NK-92 treated with Interleukin-12 subunit alpha and Interleukin-12 subunit beta, amount 100 ng/mL, for 24 hours (cell line): Measurements from ENCODE around the gene KIF26B.

Experiments used
- DNase-seq: peaks from one replicate; lab custom pipeline; 2025; lab: John Stamatoyannopoulos, UW

Gene KIF26B

DNA sequence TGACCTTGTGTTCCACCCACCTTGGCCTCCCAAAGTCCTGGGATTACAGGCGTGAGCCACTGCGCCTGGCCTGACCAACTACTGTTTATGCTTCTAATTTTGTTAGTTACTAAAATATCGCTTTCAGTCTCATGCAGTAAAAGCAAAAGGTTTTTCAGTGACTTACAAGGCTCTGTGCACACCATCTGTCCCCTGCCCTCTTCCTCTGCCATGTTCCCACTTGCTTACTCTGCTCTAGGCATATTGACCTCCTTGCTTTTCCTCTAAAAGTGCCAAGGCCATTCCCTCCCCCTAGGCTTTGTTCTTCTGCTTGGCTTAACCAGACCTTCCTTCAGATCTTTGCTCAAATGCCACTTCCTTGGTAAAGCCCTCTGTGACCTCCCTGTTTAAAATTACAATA lies 276.9 kb downstream of the KIF26B start:
- DNase-seq = no peak

DNA sequence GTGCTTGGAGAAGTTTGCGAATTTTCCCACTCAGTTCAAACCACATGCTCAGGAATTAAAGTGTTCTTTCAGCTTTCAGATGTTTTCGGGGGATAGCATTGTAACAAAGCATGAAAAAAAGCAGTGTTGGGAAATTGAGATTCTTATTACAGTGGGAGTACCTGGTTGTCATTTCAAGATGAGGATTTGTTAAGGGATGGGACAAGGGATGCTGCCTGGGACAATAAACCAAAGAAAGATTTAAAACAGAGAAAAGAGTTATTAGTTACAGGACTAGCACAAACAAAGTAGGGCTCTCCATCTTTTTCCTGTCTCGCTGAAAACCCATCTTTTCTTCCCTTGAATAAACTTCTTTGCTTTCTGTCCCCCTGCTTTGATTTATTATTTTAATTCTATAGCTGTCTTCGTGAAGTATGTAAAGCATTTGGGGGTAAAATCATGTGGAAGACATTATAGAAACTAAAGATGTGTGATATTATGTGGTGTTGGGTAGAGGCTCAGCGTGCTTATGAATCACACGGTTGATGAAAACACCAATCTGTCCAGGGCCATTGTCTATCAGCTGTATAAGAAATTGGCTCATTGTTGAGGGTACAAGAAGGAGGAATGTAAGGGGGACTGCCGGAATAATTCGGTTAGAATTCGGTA lies 277.6 kb downstream of the KIF26B start:
- DNase-seq = no peak

DNA sequence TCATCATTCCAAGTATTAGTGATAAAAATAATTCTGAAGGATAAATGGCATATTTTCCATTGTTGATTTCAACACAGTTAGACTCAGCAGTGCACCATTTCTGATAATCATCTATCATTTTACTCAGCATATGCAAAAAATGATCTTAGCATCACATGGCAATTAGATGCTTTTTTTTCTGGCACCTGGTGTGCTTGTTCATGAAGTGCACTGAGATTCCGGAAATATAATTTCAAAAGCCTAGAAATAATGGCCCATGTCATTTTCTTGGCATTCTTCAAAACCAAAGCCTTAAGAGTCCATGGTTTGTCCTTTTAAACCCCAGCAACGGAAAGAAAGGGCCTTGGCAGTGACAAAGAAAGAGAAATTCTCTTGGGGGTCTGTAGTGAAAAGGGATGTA lies 278.8 kb downstream of the KIF26B start:
- DNase-seq = no peak

DNA sequence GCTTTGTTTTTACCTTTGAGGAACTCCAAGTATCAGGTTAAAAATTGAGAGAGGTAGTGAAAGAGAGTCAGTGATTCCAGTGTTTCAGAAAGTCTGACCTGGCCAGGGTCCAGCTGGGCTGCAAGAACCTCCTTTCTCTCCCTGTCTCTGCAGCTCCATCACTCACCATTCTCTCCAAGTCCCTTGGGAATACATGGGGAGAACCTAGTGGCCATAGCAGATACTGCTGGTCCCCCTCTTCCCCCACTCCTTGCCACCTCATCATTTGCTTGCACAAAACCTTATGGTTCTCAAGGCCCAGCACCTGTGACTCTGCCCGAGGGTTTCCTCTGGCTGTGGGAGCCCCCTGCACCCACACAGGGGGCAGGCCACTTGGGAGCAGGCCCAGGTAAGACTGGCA lies 279.5 kb downstream of the KIF26B start:
- no peak for DNase-seq

DNA sequence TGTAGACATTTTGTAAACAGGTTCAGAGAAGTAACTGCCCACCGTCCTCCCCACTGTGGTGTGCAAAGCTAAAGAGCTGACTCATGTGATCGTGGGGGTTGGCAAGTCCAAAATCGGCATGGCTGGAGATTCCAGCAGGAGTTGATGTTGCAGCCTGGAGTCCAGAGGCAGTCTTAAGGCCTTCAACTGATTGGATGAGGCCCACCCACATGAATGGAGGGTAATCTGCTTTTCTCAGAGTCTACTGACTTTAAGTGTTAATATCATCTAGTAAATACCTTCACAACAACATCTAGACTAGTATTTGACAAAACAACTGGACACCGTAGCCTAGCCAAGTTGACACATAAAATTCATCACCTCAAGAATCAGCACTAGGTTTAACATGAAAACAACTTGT lies 281.6 kb downstream of the KIF26B start:
- no peak for DNase-seq

DNA sequence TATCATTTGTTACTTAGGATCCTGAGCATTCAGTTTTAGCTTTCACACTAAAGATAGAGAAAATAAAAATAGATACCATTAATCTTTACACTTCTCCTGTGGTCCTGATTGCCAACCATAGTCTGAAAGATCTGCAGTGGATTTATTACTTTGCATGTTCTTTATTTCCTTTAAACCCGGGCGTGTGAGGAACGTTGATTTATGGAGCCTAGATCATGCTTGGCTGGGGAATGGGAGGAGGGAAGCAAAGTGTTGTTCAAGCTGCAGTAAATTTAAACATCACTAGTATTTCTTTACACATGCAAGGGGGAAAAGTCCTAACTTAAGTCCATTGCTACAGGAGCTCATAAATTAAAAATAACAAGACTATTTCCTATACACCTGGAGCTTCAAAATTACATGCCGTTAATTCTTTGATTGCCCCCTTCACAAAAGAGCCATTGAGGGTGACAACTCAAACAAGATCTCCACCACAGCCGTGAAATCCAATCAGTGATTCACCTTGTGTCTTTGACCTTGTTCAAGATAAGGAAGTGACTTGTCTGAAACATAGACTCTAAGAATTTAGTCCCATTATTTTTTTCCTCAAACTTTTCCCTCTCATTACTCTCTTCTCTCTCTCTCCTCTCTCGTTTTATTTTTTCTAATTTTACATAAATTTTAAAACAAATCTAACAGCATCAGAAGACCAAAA lies 282.7 kb downstream of the KIF26B start:
- DNase-seq = no peak

DNA sequence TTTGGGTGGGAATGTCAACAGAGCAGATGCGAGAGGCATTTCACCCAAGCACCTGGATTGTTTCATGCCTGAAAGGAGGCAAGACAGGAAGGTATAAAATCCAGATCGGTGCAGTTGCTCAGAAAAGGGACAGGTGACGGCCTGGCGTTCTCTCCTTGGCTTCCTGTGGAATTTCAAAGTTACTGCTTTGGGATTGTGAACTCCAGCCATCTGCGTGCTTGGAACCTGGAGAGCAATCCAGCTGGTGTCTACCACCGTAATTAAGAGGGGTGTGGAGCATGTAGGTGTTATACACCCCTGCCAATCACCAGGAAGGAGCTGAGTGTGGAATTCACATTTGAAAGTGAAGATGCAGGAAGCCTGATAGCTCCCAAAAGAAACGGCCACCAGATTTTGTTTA lies 286.1 kb downstream of the KIF26B start:
- DNase-seq = no peak

DNA sequence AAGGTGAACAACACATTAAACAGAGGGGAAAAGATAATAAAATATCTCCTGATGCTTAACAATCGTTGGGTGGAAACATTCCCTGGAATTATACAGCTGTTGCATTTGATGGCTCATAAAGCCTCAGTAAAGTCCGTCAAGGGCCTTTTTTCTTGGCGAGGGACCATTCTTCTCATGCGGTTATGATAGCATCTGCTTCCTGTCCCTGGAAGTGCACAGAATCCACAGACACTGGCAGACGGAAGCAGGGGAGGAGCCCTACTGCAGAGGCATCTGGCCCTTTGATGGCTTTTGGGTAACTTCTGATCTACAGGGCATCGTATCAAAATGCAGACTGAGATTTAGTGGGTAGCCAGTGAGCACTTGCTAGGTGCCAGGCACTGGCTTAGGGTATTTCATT lies 286.9 kb downstream of the KIF26B start:
- DNase-seq = no peak

DNA sequence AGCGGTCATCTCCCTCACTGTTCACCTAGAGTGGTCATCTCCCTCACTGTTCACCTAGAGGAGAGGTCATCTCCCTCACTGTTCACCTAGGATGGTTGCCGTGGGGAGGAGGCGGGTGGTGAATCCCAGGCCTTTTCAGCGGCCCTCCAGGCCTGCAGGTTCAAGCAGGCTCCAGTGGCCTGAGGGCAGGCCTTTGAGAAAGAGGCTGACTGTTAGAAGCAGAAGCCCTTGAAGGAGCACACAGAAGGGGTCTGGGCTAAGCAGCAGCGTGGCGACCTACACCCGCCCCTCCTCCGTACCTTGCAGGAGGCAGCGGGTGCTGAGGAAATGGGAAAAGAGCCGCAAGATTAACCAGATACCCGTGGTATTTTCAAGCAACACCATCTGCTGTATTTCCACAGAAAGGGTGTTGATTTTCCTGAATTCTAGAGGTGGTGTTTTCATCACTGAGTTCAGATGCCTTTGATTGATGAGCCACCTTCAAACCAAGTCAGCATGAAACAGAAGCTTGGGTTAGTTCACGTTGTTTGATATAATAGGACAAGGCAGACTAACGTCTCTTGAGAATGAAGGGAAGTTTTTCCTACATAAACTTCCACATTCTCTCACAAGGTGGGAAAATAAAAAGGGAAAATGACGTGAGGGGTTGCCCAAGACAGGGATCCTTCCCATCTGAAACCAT lies 289.5 kb downstream of the KIF26B start:
- no peak for DNase-seq

DNA sequence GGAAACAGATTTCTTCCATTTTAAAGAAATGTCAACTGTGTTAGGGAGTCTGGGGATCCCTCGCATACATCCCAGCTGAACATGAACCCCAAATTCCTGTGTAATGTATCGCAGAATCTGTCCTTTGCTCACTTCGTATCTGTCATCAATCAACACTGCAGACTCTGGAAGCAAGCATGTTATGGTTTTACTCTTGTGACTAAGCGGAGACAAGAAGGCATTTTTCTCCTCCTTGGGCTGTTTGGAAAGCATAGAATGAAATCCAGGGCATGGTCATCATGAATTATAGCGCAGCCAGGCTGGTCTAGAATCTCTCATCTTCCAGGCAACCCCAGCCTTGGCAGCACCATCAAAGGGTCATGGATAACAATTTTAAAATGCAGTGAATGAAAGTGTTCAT lies 290.2 kb downstream of the KIF26B start:
- no peak for DNase-seq

DNA sequence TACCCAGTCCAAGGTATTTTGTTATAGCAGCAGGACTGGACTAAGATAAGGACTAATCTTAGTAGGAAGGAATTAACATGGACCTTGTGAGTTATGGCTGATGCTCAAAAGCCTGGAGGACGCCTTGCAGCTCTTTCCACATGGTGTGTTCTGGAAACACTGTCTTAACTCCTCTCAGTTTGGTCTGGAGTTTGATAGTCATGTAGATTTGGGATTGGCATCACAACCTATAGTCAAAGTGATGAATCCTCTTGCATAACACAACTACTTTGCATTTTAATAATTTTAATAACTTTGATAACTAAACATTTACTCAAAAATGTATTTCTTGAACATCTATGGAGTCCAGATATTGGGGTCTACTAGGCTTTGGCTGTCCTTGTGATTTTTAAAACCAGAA lies 293.7 kb downstream of the KIF26B start:
- DNase-seq = no peak

DNA sequence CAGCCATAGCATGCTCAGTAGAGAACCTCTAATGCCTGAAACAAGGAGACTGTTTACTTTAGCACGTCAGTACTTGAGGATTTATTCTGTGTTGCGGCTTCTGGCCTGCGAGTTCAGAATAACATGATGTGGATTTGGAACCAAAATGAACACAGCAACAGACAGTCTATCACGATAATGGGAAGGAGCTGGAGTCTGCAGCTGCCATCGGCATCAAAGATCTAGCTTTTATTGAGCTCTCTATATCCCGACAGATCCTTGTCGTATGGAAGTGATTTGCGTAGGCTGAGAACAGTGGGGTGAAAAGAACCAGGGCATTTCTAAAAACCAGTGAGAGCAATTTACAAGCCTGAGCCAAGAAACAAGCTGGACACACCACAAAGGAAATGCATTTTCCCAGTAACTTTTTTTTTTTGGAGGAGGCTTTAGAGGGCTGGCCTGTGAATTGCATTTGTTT lies 294.2 kb downstream of the KIF26B start:
- no peak for DNase-seq

DNA sequence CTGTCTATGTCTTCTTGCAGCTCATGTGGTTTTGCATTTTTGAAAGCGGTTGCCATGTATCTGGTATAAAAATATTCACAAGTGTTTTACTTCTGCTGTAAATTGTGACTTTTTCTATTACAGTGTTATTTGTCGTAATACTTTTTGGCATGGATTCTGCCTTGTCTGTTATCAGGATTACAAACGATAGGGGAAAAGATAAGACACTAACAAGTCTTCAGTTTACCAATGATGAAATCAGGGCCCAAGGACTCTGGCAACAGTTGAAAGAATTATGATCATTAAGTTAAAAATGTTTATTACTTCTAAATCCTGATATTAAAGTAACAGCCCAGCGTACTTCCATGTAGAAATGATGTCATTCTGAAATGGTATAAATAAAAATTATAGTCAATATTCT lies 298.8 kb downstream of the KIF26B start:
- no peak for DNase-seq

DNA sequence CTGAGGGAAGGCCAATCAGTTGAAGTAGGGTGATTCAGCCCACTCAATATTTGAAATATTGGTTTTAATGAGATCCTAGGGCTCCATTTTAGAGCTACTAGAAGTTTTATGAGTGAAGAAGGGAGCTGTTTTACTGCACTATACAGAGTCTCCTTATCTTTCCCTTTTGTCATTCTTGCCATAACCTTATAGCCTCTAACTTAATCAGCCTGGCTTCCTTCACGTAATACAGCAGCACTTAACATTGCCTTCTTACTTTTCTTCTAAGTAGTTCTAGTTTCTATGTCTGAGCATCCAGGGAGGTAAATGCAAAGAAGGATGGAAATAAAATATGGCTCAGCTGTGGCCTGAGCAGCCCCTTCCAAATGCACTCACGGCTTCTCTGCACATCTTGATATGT lies 299.3 kb downstream of the KIF26B start:
- no peak for DNase-seq

DNA sequence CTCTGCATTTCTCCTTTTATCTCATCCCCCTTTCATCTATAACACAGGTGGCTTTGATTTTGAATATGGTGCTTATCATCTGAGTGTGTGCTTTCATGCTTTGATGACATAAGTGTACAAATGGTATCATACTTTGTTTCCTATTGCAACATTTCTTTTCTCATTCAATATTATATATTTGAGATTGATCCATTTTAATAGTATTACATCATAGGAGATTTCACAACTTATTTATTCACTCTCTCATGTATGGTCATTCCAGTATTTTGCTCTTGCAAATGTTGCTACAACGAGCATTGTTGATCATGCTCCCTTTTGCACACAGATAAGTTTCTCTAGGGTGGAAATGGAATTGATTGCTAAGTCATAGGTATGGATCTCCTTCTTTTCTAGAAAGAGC lies 302.8 kb downstream of the KIF26B start:
- DNase-seq = no peak

DNA sequence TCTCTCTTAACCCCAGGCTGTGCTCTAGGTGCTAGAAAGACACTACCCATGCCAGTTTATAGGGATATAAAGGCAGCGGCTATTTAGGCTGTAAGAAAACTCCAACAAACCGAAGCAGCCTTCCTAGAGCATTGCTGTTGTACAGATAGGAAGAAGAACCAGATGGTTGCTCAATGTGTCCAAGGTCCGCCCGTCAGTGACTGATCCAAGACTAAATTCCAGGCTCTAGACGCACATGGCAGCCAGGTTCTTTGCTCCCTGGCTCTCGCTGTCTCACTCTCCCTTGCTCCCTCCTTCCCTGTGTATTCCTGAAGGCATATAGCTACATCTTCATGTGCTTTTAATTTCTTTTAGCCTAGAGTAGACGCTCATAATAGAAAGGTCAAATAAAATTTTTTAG lies 303.4 kb downstream of the KIF26B start:
- no peak for DNase-seq

DNA sequence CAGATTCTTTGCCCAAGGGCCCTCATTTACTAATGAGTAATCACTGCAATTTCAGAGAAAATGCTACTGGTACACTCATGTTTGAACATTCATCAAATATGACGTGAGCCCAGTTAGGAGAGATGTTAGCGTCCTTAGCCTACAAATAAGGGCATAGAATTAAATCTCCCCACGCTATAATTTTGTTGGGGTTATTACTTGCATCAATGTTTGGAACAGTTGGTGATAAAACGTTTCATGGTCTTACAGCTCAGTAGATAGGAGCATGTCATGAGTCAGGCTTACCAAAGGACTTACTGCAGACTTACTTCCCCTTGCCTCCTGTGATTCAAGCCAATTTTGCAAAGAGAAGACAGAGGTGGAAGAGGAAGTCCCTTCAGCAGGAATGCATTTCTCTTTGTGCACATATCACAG lies 304.0 kb downstream of the KIF26B start:
- DNase-seq = no peak

DNA sequence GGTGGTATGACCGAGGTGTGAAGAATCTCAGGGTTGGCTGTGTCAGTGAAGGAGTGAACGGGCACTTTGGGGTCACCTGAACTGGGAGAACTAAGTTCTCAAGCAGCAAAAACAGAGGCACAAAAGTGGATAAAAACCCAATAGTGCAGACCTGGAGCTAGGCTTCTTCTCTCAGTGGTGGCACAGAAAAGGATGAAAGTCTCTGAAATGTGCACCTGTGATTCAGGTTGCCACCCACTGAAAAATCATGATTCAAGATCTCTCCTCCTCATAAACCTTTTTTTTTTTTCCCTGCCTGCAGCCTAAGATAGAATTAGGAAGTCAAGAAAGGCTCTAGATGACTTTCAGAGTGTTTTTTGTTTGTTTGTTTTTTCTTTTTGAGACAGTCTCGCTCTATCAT lies 304.8 kb downstream of the KIF26B start:
- no peak for DNase-seq

DNA sequence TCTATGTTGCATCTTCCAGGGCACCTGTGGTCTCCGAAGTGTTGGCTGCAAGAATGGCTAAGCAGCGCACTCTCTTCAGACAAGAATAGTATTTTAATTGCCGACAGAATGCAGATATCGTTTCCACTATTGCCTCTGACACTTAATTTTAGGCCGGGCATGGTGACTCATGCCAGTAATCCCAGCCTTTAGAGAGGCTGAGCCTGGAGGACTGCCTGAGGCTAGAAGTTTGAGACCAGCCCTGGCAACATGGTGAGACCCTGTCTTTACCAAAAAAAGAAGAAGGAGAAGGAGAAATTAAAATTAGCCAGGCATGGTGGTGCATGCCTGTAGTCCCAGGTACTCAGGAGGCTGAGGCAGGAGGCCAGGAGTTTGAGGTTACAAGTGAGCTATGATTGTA lies 306.9 kb downstream of the KIF26B start:
- no peak for DNase-seq

DNA sequence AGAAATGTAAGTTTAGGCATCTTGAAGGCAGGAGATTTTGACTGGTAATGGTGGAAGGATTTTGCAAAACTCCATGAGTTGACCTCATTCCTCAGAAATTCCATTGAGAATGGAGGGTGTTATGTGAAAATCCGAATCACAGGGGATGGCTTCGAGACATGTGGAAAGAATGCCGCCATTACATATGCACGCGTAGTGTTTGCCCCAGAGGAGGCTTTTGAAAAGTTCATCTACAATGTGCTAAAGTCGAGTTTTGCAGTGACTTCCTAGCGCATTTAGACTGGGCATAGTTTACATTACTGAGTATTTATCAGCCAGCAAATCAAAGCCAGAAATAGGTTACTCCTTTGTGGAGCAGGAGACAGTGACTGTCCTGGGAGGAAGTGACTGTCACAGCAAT lies 307.4 kb downstream of the KIF26B start:
- DNase-seq = no peak

DNA sequence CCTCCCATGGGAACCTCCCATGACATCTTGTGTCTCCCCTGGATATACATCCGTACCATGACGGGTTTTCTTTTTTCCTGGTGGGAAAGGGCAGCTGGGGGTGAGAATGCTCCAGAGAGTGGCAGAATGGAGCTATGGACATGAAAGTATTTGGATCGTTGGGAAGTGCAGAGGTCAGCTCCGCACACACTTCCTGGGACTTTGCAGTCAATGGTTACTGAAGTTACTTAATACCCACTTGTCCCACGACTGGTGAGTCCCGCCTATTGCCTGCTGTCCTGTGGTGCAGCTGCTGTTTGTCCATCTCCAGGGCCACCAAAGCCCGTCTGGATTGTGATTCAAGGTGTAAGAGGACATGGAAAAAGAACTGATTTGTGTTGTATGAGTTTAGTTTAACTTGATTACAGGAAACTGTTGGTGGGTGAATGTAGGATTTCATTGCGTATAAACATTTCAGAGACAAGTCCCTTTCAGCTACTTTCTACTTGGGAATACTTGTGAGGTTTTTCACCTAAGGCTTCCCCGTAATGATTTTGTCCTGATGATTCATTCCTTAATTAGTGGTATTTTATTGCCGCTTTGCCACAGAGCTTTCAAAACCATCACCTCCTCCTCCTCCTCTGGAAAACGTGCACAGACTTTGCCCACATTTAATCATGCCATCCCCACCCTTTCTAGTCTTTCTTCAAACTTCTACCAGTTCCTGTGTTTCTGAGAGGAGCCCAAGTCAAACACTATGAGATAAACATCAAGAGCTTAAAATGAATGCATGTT lies 308.8 kb downstream of the KIF26B start:
- no peak for DNase-seq

DNA sequence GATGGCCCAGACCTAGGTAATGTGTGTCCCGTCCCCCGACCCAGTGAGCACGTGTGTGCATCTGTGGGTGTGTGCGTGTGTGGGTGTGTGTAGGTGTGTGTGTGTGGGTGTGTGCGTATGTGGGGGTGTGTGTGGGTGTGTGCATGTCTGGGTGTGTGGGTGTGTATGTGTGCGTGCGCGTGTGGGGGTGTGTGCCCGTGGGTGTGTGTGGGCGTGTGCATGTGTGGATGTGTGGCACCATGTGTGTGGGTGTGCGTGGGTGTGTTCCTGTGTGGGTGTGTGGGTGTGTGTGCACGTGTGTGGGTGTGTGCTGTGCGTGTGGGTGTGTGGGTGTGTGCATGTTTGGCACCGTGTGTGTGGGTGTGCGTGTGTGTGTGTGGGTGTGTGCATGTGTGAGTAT lies 309.5 kb downstream of the KIF26B start:
- no peak for DNase-seq

DNA sequence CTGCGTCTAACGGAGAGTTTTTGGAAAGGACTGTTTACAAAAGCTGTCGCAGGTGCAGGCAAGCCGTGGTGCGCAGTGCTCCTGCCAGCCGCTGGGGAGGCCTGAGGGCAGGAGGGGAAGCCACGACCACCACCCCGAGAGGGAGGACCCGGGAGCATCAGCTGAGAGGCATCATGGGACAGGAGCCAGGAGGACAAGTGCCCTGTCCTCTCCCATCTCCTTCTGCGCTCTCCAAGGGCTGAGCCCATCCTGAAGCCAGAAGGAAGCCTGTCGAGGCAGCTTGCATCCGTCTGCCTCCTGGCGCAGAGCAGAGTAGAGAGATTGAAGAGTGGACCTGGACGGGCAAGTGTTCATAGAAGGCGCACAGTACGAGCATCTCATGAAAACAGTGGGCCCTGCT lies 310.9 kb downstream of the KIF26B start:
- no peak for DNase-seq
